ENCODE results near the gene STARD13.
"Not testable (repeated sequence)": the region's sequence is repeated elsewhere in the genome, so short reads cannot be mapped to it uniquely, and the experiment has no call there.

The STARD13 gene

GRCh38 chr13:33185853-33186252 is 99.7 kb downstream of the STARD13 start:
- peak overlapping the region; percentile 41 for H3K27ac ChIP-seq (ENCODE audit: low read length)
- no peak overlapping the region for H3K9ac ChIP-seq (ENCODE audit: low read length in 2 of 2)
- H3K4me1 ChIP-seq (ENCODE audit: control insufficient read depth, insufficient read depth, low read length): peaks cover 37% of the 10 kb centered on the region
- no peaks in the 10 kb centered on the region for H3K9me3 ChIP-seq (ENCODE audit: control insufficient read depth in 2 of 2, low read length in 2 of 2)
- no peaks in the 10 kb centered on the region for H3K36me3 ChIP-seq (ENCODE audit: control insufficient read depth in 2 of 2, insufficient read depth in 2 of 2, low read length in 2 of 2)
- H3K27me3 ChIP-seq (ENCODE audit: control insufficient read depth in 1 of 2, insufficient read depth in 2 of 2, low read length in 2 of 2): no peaks in the 10 kb centered on the region
- H3K4me3 ChIP-seq (ENCODE audit: low read length in 2 of 2): peak overlapping the region in 1 of 2 donors; percentile 31

GRCh38 chr13:33184530-33184929 is 101.0 kb downstream of the STARD13 start:
- Histone ChIP-seq H3K27ac (ENCODE audit: low read length) (peak overlapping the region; percentile 73), H3K4me3 (ENCODE audit: low read length in 2 of 2) (no peak overlapping the region), H3K9me3 (ENCODE audit: control insufficient read depth in 2 of 2, low read length in 2 of 2) (no peaks in the 10 kb centered on the region), H3K4me1 (ENCODE audit: control insufficient read depth, insufficient read depth, low read length) (peaks cover 41% of the 10 kb centered on the region), H3K9ac (ENCODE audit: low read length in 2 of 2) (peak overlapping the region in 1 of 2 donors; percentile 23), H3K36me3 (ENCODE audit: control insufficient read depth in 2 of 2, insufficient read depth in 2 of 2, low read length in 2 of 2) (no peaks in the 10 kb centered on the region), H3K27me3 (ENCODE audit: control insufficient read depth in 1 of 2, insufficient read depth in 2 of 2, low read length in 2 of 2) (no peaks in the 10 kb centered on the region)

GRCh38 chr13:33184112-33184490 is 101.5 kb downstream of the STARD13 start:
- Histone ChIP-seq H3K27me3 (ENCODE audit: control insufficient read depth in 1 of 2, insufficient read depth in 2 of 2, low read length in 2 of 2) (no peaks in the 10 kb centered on the region), H3K9me3 (ENCODE audit: control insufficient read depth in 2 of 2, low read length in 2 of 2) (no peaks in the 10 kb centered on the region), H3K27ac (ENCODE audit: low read length) (peak overlapping the region; percentile 73), H3K9ac (ENCODE audit: low read length in 2 of 2) (peak overlapping the region in 1 of 2 donors; percentile 23), H3K36me3 (ENCODE audit: control insufficient read depth in 2 of 2, insufficient read depth in 2 of 2, low read length in 2 of 2) (no peaks in the 10 kb centered on the region), H3K4me3 (ENCODE audit: low read length in 2 of 2) (no peak overlapping the region), H3K4me1 (ENCODE audit: control insufficient read depth, insufficient read depth, low read length) (peaks cover 41% of the 10 kb centered on the region)

- H3K4me3 ChIP-seq (ENCODE audit: low read length in 2 of 2): no peak overlapping the region
- peak overlapping the region; percentile 73 for H3K27ac ChIP-seq (ENCODE audit: low read length)
- H3K27me3 ChIP-seq (ENCODE audit: control insufficient read depth in 1 of 2, insufficient read depth in 2 of 2, low read length in 2 of 2): no peaks in the 10 kb centered on the region
- no peaks in the 10 kb centered on the region for H3K9me3 ChIP-seq (ENCODE audit: control insufficient read depth in 2 of 2, low read length in 2 of 2)
- H3K36me3 ChIP-seq (ENCODE audit: control insufficient read depth in 2 of 2, insufficient read depth in 2 of 2, low read length in 2 of 2): no peaks in the 10 kb centered on the region
- peak overlapping the region in 1 of 2 donors; percentile 23 for H3K9ac ChIP-seq (ENCODE audit: low read length in 2 of 2)
- H3K4me1 ChIP-seq (ENCODE audit: control insufficient read depth, insufficient read depth, low read length): peaks cover 41% of the 10 kb centered on the region
Observed at GRCh38 chr13:33183431-33184111, 102.0 kb downstream of the STARD13 start.

GRCh38 chr13:33182729-33183128 is 102.8 kb downstream of the STARD13 start:
- Histone ChIP-seq H3K27me3 (ENCODE audit: control insufficient read depth in 1 of 2, insufficient read depth in 2 of 2, low read length in 2 of 2) (no peaks in the 10 kb centered on the region), H3K9me3 (ENCODE audit: control insufficient read depth in 2 of 2, low read length in 2 of 2) (no peaks in the 10 kb centered on the region), H3K27ac (ENCODE audit: low read length) (peak overlapping the region; percentile 73), H3K36me3 (ENCODE audit: control insufficient read depth in 2 of 2, insufficient read depth in 2 of 2, low read length in 2 of 2) (no peaks in the 10 kb centered on the region), H3K9ac (ENCODE audit: low read length in 2 of 2) (no peak overlapping the region), H3K4me3 (ENCODE audit: low read length in 2 of 2) (peak overlapping the region in 1 of 2 donors; percentile 44), H3K4me1 (ENCODE audit: control insufficient read depth, insufficient read depth, low read length) (peaks cover 37% of the 10 kb centered on the region)

- Histone ChIP-seq H3K27me3 (ENCODE audit: control insufficient read depth in 1 of 2, insufficient read depth in 2 of 2, low read length in 2 of 2) (no peaks in the 10 kb centered on the region), H3K4me1 (ENCODE audit: control insufficient read depth, insufficient read depth, low read length) (peaks cover 39% of the 10 kb centered on the region), H3K9me3 (ENCODE audit: control insufficient read depth in 2 of 2, low read length in 2 of 2) (no peaks in the 10 kb centered on the region), H3K36me3 (ENCODE audit: control insufficient read depth in 2 of 2, insufficient read depth in 2 of 2, low read length in 2 of 2) (no peaks in the 10 kb centered on the region), H3K9ac (ENCODE audit: low read length in 2 of 2) (no peak overlapping the region), H3K4me3 (ENCODE audit: low read length in 2 of 2) (no peak overlapping the region), H3K27ac (ENCODE audit: low read length) (no peak overlapping the region)
Observed at GRCh38 chr13:33181264-33181663, 104.3 kb downstream of the STARD13 start.

GRCh38 chr13:33180122-33180804 is 105.3 kb downstream of the STARD13 start:
- peaks cover 40% of the 10 kb centered on the region for H3K4me1 ChIP-seq (ENCODE audit: control insufficient read depth, insufficient read depth, low read length)
- H3K9me3 ChIP-seq (ENCODE audit: control insufficient read depth in 2 of 2, low read length in 2 of 2): no peaks in the 10 kb centered on the region
- H3K9ac ChIP-seq (ENCODE audit: low read length in 2 of 2): no peak overlapping the region
- no peaks in the 10 kb centered on the region for H3K27me3 ChIP-seq (ENCODE audit: control insufficient read depth in 1 of 2, insufficient read depth in 2 of 2, low read length in 2 of 2)
- H3K36me3 ChIP-seq (ENCODE audit: control insufficient read depth in 2 of 2, insufficient read depth in 2 of 2, low read length in 2 of 2): no peaks in the 10 kb centered on the region
- H3K27ac ChIP-seq (ENCODE audit: low read length): no peak overlapping the region
- no peak overlapping the region for H3K4me3 ChIP-seq (ENCODE audit: low read length in 2 of 2)

- Histone ChIP-seq H3K9ac (ENCODE audit: low read length in 2 of 2) (no peak overlapping the region), H3K36me3 (ENCODE audit: control insufficient read depth in 2 of 2, insufficient read depth in 2 of 2, low read length in 2 of 2) (no peaks in the 10 kb centered on the region), H3K4me1 (ENCODE audit: control insufficient read depth, insufficient read depth, low read length) (peaks cover 44% of the 10 kb centered on the region), H3K9me3 (ENCODE audit: control insufficient read depth in 2 of 2, low read length in 2 of 2) (no peaks in the 10 kb centered on the region), H3K4me3 (ENCODE audit: low read length in 2 of 2) (no peak overlapping the region), H3K27ac (ENCODE audit: low read length) (no peak overlapping the region), H3K27me3 (ENCODE audit: control insufficient read depth in 1 of 2, insufficient read depth in 2 of 2, low read length in 2 of 2) (no peaks in the 10 kb centered on the region)
Observed at GRCh38 chr13:33179463-33179862, 106.1 kb downstream of the STARD13 start.

- no peaks in the 10 kb centered on the region for H3K36me3 ChIP-seq (ENCODE audit: control insufficient read depth in 2 of 2, insufficient read depth in 2 of 2, low read length in 2 of 2)
- H3K9ac ChIP-seq (ENCODE audit: low read length in 2 of 2): no peak overlapping the region
- H3K4me1 ChIP-seq (ENCODE audit: control insufficient read depth, insufficient read depth, low read length): peaks cover 35% of the 10 kb centered on the region
- no peak overlapping the region for H3K4me3 ChIP-seq (ENCODE audit: low read length in 2 of 2)
- H3K27me3 ChIP-seq (ENCODE audit: control insufficient read depth in 1 of 2, insufficient read depth in 2 of 2, low read length in 2 of 2): no peaks in the 10 kb centered on the region
- no peak overlapping the region for H3K27ac ChIP-seq (ENCODE audit: low read length)
- no peaks in the 10 kb centered on the region for H3K9me3 ChIP-seq (ENCODE audit: control insufficient read depth in 2 of 2, low read length in 2 of 2)
Observed at GRCh38 chr13:33178209-33178840, 107.2 kb downstream of the STARD13 start.

GRCh38 chr13:33177340-33178208 is 108.0 kb downstream of the STARD13 start:
- not testable (repeated sequence) for H3K27me3 ChIP-seq (ENCODE audit: control insufficient read depth in 1 of 2, insufficient read depth in 2 of 2, low read length in 2 of 2); H3K9me3 ChIP-seq (ENCODE audit: control insufficient read depth in 2 of 2, low read length in 2 of 2); H3K27ac ChIP-seq (ENCODE audit: low read length); H3K4me3 ChIP-seq (ENCODE audit: low read length in 2 of 2); H3K36me3 ChIP-seq (ENCODE audit: control insufficient read depth in 2 of 2, insufficient read depth in 2 of 2, low read length in 2 of 2); H3K9ac ChIP-seq (ENCODE audit: low read length in 2 of 2)
- peaks cover 27% of the 10 kb centered on the region for H3K4me1 ChIP-seq (ENCODE audit: control insufficient read depth, insufficient read depth, low read length)
